Nephron progenitor cell (in vitro differentiated cells): ENCODE results near the gene POLR1H.
"Not testable (repeated sequence)": the region's sequence is repeated elsewhere in the genome, so short reads cannot be mapped to it uniquely, and the experiment has no call there.

Source experiments
- DNase-seq: peaks from one replicate; pipeline ENCODE4 v3.0.0; 2021
- H3K27ac Mint-ChIP-seq: 2 replicates; pipeline ENCODE4 v1.8.0; 2021; ENCODE audit warnings: mild to moderate bottlenecking, moderate library complexity, mixed read lengths
- H3K27me3 Mint-ChIP-seq: 2 replicates; pipeline ENCODE4 v1.8.0; 2021; ENCODE audit warnings: mild to moderate bottlenecking, low read depth, mixed read lengths; ENCODE audit not compliant: poor library complexity
- H3K36me3 Mint-ChIP-seq: 2 replicates; pipeline ENCODE4 v1.8.0; 2021; ENCODE audit warnings: low read depth, mixed read lengths
- H3K4me1 Mint-ChIP-seq: 2 replicates; pipeline ENCODE4 v1.8.0; 2021; ENCODE audit warnings: mixed read lengths
- H3K4me3 Mint-ChIP-seq: 2 replicates; pipeline ENCODE4 v1.8.0; 2021; ENCODE audit warnings: mild to moderate bottlenecking, moderate library complexity, mixed read lengths
- H3K9me3 Mint-ChIP-seq: 2 replicates; pipeline ENCODE4 v1.8.0; 2021; ENCODE audit warnings: mild to moderate bottlenecking, moderate library complexity, mixed read lengths
- CTCF ChIP-seq: fragments of 200-600 bp; sonication (generic); IDR thresholded peaks from 2 replicates; pipeline ENCODE4 v1.5.0; 2021; ENCODE audit warnings: antibody characterized with exemption

The POLR1H gene

DNA sequence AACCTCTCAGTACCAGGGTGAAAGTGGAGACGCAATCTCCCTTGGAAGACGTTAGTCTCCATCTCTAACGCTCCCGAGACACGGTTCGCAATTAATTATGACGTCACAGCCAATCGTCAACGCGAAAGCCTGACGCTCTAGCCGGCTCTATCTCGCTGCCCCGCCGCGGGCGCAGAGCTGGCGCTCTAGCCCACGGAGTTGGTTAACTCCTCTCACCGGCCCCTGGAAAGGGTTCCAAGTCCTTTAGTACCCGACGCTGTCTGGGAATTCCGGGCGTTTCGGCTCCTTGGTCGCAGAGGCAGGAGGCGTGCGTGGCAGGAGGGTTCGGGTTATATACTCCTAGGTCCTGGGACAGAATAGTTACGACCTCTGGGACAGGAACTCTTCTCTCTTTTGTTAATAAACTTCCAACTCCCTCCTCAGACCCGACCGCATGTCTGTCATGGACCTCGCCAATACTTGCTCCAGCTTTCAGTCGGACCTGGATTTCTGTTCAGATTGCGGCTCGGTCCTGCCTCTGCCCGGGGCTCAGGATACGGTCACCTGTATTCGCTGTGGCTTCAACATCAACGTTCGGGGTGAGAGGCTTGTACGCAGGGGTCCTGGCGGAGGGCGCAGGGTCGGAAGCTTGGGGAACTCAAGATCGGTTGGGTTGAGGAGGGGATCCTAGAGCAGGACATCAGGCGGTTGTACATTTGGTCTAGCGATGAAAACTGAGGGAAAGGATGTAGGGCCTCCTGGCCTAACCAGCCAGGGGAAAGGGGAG, at the start of gene POLR1H:
POLR1H (plus strand) TSS at position 174 of the 766 bp plus-strand sequence; CDS start at position 434, 260 bp downstream.
- DNase-seq = peak; percentile 85
- no peak for TF ChIP-seq CTCF
- Mint-ChIP-seq H3K4me3 (peak within 1 kb of the TSS; percentile 98), H3K27ac (peak within 1 kb of the TSS; percentile 91), H3K4me1 (peaks cover 41% of the 10 kb centered on the region), H3K36me3 (peaks cover 25% of the 10 kb centered on the region), H3K27me3 (no peaks in the 10 kb centered on the region), H3K9me3 (no peaks in the 10 kb centered on the region)

DNA sequence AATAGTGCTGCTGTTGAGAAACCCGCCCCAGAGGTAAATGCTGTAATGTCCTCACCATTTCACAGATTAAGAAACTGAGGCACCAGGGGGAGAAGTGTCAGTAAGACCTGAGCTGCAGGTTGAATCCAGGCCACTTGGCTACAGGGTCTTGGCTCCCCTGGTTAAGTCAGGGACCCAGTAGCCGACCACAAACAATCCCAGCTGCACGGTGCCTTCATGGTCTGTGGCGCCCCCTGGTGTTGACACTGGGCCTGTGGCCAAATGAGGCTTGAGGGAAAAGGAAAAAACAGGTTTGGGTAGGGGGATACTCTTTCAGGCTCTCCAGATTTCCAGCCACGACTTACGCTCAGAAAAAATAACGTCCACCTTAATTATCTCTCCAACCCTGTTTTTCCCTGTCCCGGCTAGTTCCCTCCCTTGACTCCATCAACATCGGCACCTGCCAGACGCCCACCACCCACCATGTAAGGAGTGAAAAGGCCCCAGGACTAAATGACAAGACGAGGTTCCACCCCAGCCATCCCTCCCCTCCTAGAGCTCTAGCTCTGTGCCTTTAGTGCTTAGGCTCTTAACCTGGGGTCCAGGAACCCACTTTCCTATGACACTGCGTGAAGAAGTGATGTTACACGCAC, 47.7 kb upstream of the POLR1H start:
- peak; percentile 64 for DNase-seq

DNA sequence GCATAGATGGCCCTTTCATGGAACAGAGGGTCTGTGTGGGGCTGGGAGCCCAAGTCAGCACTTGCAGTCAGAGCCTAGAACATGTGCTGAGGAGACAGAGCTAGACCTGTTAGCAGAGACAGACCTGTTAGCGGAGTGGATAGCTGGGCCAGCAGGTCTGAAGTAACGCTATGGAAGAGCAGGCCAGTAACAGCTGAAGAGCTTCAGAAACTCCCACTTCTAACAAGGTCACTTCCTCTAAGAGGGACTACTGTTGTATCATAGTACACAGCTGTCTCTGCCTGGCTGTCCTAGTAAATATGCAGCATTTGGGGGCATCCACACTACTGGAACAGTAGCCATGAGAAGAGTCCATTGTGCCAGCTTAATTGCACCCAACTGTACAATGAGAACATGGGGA, 41.2 kb upstream of the POLR1H start:
- Mint-ChIP-seq H3K4me3 (no peak overlapping the region), H3K9me3 (no peaks in the 10 kb centered on the region), H3K4me1 (no peaks in the 10 kb centered on the region), H3K27ac (no peak overlapping the region), H3K36me3 (peaks cover 11% of the 10 kb centered on the region), H3K27me3 (no peaks in the 10 kb centered on the region)
- no peak for TF ChIP-seq CTCF
- no peak for DNase-seq

More for the DNA sequence above, 47.7 kb upstream of the POLR1H start:
- Mint-ChIP-seq H3K36me3 (peaks cover 25% of the 10 kb centered on the region), H3K4me3 (no peak overlapping the region), H3K27me3 (peaks cover 22% of the 10 kb centered on the region), H3K27ac (no peak overlapping the region), H3K4me1 (no peaks in the 10 kb centered on the region), H3K9me3 (no peaks in the 10 kb centered on the region)
- peak; percentile 92 for TF ChIP-seq CTCF

GRCh38 chr6:30020626-30021025, 40.4 kb upstream of the POLR1H start:
- peaks cover under 1% of the 10 kb centered on the region for H3K4me1 Mint-ChIP-seq
- no peaks in the 10 kb centered on the region for H3K9me3 Mint-ChIP-seq
- no peaks in the 10 kb centered on the region for H3K27me3 Mint-ChIP-seq

GRCh38 chr6:30022189-30022588, 38.9 kb upstream of the POLR1H start:
- Mint-ChIP-seq H3K4me1 (peaks cover 9% of the 10 kb centered on the region), H3K4me3 (no peak overlapping the region), H3K27ac (no peak overlapping the region), H3K27me3 (no peaks in the 10 kb centered on the region), H3K9me3 (no peaks in the 10 kb centered on the region), H3K36me3 (peaks cover 20% of the 10 kb centered on the region)
- no peak for DNase-seq
- TF ChIP-seq CTCF = no peak

More at GRCh38 chr6:30020626-30021025, 40.4 kb upstream of the POLR1H start:
- no peak for DNase-seq
- no peak overlapping the region for H3K4me3 Mint-ChIP-seq
- no peak overlapping the region for H3K27ac Mint-ChIP-seq
- TF ChIP-seq CTCF = no peak
- H3K36me3 Mint-ChIP-seq = peaks cover 11% of the 10 kb centered on the region

DNA sequence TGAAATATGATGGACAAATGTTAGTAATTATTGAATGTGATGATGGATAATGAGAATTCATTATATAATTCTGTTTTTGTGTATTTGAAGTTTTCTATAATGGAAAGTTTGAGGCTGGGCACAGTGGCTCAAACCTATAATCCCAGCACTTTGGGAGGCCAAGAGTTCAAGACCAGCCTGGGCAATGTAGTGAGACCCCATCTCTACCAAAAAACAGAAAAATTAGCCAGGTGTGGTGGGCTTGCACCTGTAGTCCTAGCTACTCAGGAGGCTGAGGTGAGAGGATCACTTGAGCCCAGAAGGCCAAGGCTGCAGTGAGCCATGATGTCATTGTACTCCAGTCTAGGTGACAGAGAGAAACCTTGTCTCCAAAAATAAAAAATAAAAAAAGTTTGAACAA, 38.4 kb upstream of the POLR1H start:
- H3K4me3 Mint-ChIP-seq, DNase-seq, H3K27me3 Mint-ChIP-seq, H3K4me1 Mint-ChIP-seq, H3K9me3 Mint-ChIP-seq, H3K27ac Mint-ChIP-seq: not testable (repeated sequence)
- peaks cover 24% of the 10 kb centered on the region for H3K36me3 Mint-ChIP-seq
